ENCODE measurements around the gene MTMR12.

Gene MTMR12

DNA sequence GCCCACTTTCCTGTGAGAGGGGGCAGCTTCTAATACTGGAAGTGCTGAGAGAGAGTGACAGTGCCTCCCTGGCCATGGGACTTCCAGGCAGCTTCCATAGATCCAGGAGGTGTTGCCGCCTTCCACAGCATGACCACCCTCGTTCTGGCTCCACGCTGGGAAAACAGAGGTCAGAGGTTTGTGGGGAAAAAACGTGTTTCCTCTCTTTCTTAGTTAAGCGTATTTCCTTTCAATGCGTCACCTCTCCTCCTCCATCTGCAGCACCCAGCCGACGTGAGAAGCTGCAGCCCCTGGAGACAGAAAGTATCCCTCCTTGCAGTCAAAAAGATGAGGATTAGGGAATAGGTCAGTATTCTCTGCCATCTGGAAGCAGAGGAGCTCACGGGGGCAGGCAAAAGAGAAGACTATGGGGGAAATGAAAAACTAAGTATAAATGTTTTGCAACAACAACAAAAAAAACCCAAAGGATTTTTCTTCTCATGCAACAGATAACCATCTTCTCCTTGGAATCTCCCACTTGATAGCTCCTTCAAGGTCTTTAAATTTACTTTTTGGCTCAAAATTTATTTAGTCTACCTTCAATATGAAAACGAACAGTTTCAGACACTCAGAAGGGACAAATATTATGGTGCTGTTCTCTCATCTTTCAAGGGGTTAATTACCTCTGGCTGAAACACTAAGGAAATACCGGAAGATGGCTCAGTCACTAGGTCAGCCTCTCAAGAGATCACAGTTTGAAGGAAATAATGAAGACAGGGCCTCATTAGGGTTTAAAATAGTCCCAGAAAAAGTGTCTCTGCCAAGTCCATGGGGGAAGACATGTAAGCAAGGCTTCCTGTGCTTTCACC lies 38.0 kb downstream of the MTMR12 start:
- DNase-seq: no peak

DNA sequence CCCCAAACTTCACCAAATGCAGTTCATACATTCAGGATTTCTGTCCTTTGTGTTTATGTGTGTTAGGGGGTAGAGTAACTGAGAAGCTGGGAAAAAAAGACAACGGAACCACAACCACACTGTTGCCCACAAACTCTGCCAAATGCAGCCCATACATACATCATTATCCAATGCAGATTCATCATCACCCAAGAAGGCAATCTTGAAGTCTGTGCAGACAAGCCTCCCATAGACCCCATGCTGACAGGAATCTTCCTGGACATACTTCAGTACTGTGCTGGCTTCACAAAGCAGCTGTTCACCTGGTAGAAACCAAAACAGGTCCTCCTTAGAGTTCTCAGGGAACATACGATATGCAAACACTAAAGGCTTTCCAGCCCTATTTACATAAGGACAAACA lies 38.9 kb downstream of the MTMR12 start:
- no peak for DNase-seq

DNA sequence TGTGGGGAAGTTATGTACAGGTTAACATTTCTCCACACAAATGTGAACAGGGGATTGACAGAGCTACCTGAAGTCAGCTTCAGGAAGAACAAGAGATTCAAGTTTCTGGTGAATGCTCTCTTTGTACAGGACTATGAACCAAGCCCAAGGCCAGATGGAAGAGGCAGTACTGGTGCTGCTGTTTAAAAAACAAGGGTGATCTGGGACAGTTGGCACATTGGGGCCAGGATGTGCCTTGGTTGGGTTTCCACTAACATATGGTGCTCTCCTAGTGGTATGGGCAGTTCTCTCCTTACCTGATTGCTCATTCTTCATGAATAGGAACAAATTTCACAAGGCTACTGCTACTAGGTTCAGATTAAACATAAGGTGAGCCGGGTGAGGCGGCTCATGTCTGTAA lies 40.0 kb downstream of the MTMR12 start:
- DNase-seq: no peak

DNA sequence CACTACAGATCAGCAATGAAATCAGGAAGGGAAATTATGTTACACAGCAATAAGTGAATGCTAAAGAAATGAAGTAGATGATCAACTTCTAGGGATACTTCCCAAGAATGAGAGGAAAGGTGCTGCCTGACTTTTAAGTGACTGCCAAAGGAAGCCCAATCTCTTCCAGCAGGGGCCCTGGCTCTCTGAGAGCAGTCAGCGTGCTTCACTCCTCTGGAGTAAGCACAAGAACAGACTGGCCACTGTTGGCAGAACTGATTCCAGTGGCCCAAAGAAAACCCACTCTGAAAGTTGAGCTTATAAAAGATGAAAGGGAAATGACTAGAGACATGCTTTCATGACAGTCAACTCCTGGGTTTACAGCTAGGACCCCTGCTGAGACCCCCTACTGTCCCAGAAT lies 41.8 kb downstream of the MTMR12 start:
- no peak for DNase-seq

DNA sequence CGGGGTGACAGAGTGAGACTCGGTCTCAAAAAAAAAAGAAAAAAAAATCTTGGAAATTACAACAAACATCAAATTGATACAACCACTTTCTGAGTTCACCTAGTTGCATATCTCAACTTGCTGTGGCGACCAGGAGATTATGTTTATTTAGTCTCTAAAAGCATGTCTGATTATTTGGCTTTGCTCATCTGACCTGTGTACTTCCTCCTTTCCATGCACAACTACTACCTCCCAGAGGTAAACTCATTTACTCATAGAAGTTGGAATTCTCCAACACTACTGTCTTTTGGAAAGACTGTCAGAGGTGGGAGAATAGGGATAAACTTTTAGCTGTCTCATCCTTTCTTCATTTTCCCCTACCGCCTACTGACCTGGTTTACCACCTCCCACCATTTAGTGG lies 42.6 kb downstream of the MTMR12 start:
- no peak for DNase-seq

DNA sequence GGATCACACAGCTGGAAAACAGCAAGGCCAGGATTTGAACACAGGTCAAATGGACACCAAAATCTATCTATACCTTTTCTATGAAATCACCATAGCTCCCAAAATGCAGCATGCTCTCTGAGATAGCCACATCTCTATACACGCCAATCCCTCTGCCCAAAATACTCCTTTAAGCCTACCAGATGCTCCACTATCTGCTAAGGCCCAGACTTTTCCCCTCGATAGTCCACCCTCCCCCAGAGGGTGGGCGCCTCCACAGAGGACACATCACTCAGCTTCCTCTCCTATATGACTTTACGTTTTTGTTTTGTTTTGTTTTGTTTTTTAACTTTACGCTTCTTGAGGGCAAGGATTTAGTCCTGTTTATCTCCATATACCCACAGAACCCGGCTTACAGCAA lies 46.8 kb downstream of the MTMR12 start:
- no peak for DNase-seq

DNA sequence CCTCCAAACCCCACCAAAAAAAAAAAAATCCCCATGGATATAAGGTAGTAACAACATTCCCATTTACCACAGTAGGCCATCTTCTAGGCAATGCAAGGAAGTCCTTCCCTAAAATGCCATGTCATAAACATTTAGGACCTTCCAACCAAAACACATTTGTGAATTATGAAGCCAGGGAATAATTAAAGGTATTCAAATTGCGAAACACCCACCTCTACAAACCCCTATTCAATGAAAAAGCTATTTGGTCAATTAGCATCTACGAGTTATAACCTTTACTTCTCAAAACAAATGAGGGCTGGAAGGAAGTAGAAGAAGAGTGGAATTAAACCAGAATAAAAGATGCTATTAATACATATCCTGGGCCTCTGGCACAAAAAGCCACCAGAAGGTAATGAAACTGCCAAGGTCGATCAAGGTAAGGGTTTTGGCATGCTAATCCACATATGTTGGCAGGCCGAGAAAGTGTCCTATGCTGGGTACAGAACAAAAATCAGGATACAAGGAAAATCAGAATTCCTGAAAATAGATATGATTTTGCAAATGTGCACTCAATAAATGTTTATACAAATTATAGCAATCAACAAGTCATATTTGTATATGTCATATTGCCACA lies 47.7 kb downstream of the MTMR12 start:
- DNase-seq: no peak

DNA sequence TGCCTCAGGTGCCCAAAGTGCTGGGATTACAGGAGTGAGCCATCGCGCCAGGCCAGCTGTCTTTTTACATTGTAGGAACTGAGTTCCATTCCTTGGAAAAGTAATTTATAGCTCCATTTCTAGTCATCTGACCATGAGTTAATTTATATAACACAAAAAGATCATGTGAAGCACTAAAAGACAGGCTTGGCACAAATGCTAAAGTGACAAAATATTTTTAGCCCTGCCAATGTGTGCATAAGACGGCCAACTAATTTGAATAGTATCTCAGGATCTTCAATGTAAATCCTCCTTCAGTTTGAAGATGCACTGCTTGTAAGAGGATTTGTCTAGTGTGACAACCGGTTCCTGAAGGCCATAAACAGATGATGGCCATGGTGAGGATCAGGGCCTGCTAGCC lies 49.1 kb downstream of the MTMR12 start:
- no peak for DNase-seq

DNA sequence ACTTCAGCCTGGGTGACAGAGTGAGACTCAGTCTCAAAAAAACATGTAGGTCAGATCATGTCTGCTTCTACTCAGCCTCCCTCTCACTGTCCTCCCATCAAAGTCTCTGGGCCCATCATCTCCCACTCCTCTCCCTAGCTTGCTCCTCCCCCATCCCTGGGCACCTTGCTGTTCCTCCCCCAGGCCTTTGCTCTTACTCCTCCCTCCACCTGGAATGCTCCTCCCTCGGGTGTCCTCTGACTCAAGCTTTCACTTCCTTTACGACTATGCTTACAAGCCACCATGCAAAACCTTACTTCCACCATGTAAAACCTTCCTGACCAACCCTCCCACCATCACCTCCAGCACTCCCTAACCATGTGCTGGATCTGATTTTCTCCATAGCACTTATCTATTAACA lies 51.5 kb downstream of the MTMR12 start:
- peak; percentile 7 for DNase-seq

DNA sequence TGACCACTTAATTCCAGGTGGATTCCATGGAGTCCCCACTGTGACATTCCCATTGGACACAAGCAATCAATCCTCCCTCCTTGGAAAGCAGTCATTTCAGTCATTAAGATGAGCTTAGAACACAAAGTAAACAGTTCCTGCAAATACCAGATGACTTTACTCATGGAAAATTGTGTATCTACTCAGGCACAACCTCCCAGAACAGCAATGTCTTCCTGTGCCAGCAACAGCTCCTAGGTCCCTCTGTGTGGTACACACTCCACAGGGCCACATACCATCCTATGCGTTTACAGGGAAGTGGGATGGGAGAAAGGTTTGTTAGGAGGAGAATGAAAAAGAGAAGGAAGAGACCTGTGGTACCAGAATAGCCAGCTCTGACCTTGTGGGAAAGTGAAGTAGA lies 53.7 kb downstream of the MTMR12 start:
- DNase-seq: no peak

DNA sequence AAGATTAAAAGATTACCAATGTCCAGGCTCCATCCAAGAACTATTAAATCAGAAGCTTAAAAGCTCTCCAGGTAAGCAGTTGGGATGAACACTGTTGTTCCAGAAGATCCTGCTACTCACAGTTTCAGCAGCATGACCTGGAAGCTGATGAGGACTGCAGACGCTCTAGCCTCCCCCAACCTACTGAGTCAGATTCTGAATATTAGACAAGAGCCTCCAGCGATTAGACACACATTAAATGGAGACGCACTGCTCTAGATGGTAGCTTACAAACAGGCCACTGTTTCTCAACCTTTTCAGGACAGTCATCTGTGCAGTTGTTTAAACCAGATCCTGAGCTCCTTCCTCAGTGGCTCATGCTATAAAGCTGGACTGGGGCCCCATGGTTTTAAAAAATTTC lies 54.3 kb downstream of the MTMR12 start:
- DNase-seq: no peak

DNA sequence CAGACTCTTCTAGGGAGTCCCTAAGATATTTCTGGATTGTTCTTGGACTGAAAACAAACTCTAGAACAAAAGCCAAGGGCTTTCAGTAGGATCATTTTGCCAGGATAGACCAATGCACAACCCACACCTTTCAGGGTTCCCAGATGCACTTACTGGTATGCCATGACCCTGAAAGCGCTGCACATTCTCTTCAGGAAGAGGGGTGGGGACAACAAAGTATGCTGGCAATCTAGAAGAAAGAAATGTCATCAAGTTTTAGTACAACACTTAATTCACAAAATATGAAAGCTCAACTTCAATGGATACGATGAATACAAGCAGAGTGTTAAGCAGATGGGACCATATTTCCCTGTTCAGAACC lies 57.2 kb downstream of the MTMR12 start:
- no peak for DNase-seq

DNA sequence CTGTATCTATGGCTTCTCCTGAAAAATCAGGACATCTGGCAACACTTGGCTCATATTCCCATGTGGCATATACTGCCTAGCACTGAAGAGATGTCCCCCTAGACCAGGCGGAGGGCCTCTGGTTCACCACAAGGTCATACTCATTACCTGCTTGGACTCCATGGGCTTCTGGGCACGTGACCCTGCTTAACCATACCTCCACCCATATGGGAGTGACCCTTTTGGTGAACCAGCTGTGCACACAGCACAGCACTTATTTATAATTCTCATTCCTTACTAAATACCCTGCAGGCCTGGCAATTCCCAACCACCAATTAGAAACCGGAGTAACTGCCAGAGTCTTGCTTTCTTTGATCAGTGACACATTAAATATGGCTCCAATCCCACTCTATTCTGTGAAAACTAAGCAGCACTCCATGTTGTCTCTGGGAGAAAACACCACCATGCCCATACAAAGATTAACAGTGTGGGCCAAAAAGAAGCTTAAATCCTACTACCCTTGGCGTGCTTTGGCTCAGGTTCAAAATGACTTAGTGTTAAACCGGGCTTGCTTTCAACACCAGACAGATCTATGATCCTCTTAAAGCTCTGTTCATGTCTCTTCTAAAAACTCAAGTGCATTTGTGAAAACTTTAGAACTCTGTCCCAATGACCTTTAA lies 57.7 kb downstream of the MTMR12 start:
- DNase-seq: no peak

DNA sequence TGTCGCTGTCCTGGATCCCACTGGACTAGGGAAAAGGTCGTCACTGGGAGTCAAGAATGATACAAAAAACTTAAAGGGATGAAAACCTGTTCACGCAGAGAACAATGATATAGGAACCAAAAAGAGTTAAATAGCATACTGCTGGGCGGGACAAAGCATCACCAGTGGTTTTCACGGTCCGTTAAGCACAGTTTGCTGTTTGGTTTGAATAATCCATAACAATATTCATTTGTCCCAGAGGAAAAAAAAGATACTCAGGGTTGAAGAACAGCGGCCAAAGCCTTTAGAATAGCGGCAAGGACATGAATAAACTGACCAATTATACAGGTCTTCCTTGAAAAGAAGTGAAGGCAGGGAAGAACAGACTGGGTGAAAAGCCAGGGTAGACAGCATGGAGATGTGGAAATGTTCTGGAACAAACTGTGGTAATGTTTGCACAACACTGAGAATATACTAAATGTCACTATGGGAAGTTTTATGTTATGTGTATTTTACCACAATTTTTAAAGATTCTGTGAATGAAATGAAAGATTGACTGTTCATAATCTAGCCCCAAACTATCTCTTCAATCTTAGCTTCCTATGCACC lies 60.8 kb downstream of the MTMR12 start:
- DNase-seq: no peak

DNA sequence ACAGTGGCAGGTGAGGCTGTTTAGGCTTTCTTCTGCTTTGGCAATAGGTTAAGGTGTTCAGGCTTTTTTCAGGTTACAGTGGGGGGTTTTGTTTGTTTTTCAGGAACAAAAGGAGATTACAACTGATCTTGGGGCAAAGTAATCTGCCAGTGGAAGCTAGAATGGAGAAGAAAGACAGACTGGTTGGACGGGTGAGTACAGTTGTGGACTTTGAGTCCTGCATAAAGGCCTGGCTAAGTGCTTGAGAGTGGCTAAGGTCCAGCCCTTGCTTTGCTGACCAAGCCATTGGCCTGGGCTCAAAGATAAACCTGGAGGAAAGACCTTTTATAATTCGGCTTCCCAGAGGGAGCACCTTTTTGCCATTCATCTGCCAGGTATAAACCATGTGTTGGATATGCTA lies 63.1 kb downstream of the MTMR12 start:
- no peak for DNase-seq

DNA sequence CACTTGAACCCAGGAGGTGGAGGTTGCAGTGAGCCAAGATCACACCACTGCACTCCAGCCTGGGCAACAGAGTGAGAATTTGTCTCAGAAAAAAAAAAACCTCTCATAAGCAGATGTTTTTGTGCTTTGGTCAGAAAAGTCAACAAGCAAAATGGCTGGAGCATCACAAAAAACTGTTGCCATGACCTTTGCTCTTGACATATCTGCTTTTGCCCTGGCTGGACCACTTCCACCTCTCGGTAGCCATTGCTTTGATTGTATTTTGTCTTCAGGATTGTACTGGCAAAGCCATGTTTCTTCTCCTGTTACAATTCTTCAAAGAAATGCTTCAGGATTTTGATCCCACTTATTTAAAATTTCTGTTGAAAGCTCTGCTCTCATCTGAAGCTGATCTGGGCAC lies 67.0 kb downstream of the MTMR12 start:
- no peak for DNase-seq

DNA sequence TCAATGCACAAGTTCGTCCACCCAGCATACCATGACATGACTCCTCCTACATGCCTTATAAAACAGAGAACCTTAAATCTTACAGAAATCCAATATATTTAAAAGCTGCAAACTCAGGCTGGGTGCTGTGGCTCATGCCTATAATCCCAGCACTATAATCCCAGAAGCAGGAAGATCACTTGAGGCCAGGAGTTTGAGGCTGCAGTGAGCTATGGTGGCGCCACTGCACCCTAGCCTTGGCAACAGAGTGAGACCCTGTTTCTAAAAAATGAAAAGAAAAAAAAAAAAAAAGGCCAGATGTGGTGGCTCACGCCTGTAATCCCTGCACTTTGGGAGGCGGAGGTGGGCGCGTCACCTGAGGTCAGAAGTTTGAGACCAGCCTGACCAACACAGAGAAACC lies 68.7 kb downstream of the MTMR12 start:
- DNase-seq: no peak

DNA sequence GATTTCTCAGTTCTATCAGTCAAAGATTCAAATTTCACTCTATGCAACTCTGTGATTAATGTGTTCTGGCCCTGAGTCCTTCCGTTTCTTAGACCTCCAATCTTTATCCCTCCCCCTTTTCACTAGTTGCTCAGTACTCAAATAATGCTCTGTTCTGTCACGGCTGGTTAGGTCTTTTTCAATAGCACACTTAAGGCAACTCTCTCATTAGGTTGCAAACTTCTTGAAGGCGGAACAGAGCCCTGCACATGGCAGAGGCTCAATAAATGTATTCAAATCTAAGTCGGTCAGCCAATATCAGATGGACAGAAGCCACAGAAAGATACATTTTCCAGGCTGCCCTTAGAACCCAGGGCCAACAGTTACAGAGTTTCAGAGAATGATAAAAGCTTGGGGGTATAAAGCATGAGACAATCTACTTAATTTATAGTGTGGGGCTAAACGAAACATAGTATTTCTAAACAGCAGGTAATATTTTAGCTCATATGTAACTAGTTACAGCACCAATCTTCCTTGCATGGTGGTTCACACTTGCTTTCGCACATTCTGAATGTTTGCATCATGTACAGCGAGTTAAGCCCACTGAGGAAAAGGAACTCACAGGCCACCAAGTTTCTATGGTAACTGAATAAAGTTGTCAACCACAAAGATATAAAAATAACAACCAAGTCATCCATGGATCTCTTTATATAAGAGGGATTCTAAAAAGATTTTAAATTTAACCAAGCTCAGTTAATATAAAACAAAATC lies 71.5 kb downstream of the MTMR12 start:
- no peak for DNase-seq

DNA sequence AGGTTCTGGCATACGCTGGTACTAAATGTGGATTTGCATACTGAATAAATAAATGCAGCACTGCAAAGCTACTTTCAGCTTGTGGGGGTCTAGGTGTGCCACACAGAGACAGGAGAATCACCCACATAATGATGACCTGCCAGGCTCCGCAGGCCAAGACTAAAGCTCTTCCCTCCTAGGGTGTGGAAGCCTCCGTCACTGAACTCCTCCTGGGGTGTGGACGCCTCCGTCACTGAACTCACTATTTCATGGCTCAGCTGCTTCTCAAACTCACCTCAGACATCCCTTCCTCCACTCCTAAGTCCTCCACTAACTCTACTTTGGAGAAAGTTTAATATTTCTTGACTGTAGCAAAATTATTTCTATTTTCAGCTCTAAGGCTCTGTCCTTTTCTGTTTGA lies 73.4 kb downstream of the MTMR12 start:
- no peak for DNase-seq

DNA sequence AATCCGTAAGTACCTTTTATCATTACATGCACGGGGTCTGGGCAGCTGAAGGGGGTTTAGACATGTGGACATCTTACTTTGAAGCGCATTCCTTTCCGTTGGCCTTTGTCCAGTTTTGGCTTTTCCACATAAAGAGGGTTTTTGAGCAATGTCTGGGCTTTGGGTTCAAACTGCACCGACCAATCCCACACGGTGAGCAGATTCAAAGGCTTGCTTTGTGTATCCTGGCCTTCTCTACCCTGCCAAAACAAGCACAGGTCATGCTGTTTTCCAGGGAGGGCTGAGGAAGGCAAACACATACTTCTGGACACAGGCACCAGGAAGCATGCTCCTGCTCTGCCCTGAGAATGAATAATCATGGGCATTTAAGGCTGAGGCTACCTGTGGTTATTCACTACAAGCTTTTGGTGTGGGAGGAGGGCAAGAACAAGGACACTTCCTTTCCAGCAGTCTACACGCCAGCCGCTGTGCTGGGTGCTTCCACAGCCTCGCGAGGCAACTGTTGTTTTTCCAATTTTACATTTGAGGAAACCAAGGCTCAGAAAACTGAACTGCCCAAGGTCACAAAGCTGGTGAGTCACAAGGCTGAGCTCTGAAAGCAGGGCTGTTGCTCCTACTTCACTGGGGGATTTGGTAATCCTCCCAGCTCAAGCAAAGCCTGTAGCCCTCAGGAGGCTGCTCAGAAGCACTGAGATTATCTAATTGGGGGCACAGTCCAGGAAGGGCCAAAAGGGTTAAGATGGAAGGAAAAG lies 78.9 kb downstream of the MTMR12 start:
- no peak for DNase-seq

DNA sequence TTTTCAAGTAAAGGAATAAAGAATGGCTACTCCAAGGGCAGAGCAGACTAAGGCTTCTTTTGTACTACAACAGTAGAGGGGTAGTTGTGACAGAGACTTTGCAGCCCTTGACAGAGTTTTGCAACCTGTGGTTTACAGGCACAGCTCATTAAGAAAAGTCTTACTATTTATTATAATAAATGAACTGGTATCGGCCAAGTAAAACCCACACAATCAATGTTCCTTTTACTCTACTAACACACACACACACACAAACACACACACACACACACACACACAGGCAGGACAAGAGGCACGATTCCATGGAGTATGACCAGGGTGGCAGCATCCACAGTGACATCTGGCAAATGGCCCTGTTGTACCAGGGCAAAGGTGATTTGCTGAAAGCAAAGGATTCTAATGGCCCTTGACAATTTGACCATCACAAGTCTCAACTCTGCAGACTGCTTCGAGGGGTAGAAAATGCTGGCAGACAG lies 79.5 kb downstream of the MTMR12 start:
- no peak for DNase-seq
